Astrocyte (in vitro differentiated cells and primary cell): Measurements from ENCODE around the gene GDPD4. TPM values are rescaled to one million over a fixed set of nuclear protein-coding genes. Genes with fewer than 3 reads are reported as not detected.
A peak's percentile ranks its signal among the peaks of the same experiment; 100 is the strongest.

Experiments used
- DNase-seq: peaks from one replicate; pipeline ENCODE4 v3.0.0-alpha.2; 2010; ENCODE audit warnings: low read depth
- FAIRE-seq: peaks from 2 replicates; lab custom pipeline; 2011; peaks lifted over from hg19 to GRCh38; lab: Jason Lieb, UNC
- H2AFZ ChIP-seq: 2 replicates; pipeline ENCODE4 v1.6.0; 2012; ENCODE audit warnings: low read depth, low read length, inconsistent platforms
- H3K27ac ChIP-seq: 2 replicates; pipeline ENCODE4 v1.5.1; 2011; ENCODE audit warnings: low read depth, low read length, inconsistent platforms
- H3K27me3 ChIP-seq: 2 replicates; pipeline ENCODE4 v1.6.0; 2011; ENCODE audit warnings: low read length, inconsistent platforms; ENCODE audit not compliant: insufficient read depth
- H3K36me3 ChIP-seq: 2 replicates; pipeline ENCODE4 v1.5.1; 2011; ENCODE audit warnings: low read length, inconsistent platforms; ENCODE audit not compliant: insufficient read depth
- H3K4me1 ChIP-seq: 2 replicates; pipeline ENCODE4 v1.5.1; 2011; ENCODE audit warnings: low read length, inconsistent platforms; ENCODE audit not compliant: insufficient read depth
- H3K4me2 ChIP-seq: 2 replicates; pipeline ENCODE4 v1.6.0; 2012; ENCODE audit warnings: low read length, inconsistent platforms
- H3K4me3 ChIP-seq: 2 replicates; pipeline ENCODE4 v1.5.1; 2011; ENCODE audit warnings: low read depth, mild to moderate bottlenecking, low read length, inconsistent platforms; ENCODE audit not compliant: insufficient read depth
- H3K79me2 ChIP-seq: 2 replicates; pipeline ENCODE4 v1.6.0; 2012; ENCODE audit warnings: mild to moderate bottlenecking, low read length, inconsistent platforms; ENCODE audit not compliant: insufficient read depth
- H3K9ac ChIP-seq: 2 replicates; pipeline ENCODE4 v1.6.0; 2012; ENCODE audit warnings: mild to moderate bottlenecking, low read length, inconsistent platforms
- H3K9me3 ChIP-seq: 2 replicates; pipeline ENCODE4 v1.5.1; 2012; ENCODE audit warnings: low read depth, mild to moderate bottlenecking, low read length, inconsistent platforms; ENCODE audit not compliant: insufficient read depth
- H4K20me1 ChIP-seq: 2 replicates; pipeline ENCODE4 v1.6.0; 2012; ENCODE audit warnings: low read length, inconsistent platforms; ENCODE audit not compliant: insufficient read depth
- H3K27ac Mint-ChIP-seq: one replicate; pipeline ENCODE4 v1.8.0; 2021; ENCODE audit warnings: mild to moderate bottlenecking, mixed read lengths; ENCODE audit not compliant: unreplicated experiment
- H3K27me3 Mint-ChIP-seq: one replicate; pipeline ENCODE4 v1.8.0; 2021; ENCODE audit warnings: low read depth, mixed read lengths; ENCODE audit not compliant: unreplicated experiment
- H3K36me3 Mint-ChIP-seq: one replicate; pipeline ENCODE4 v1.8.0; 2021; ENCODE audit warnings: low read depth, mixed read lengths; ENCODE audit not compliant: unreplicated experiment
- H3K4me1 Mint-ChIP-seq: one replicate; pipeline ENCODE4 v1.8.0; 2021; ENCODE audit warnings: low read depth, mixed read lengths; ENCODE audit not compliant: unreplicated experiment
- H3K4me3 Mint-ChIP-seq: one replicate; pipeline ENCODE4 v1.8.0; 2021; ENCODE audit warnings: mild to moderate bottlenecking, moderate library complexity, mixed read lengths; ENCODE audit not compliant: unreplicated experiment
- H3K9me3 Mint-ChIP-seq: one replicate; pipeline ENCODE4 v1.8.0; 2021; ENCODE audit warnings: mild to moderate bottlenecking, mixed read lengths; ENCODE audit not compliant: unreplicated experiment
- EZH2 ChIP-seq: IDR thresholded peaks from 2 replicates; pipeline ENCODE4 v1.6.1; 2012; ENCODE audit warnings: mild to moderate bottlenecking, low read length, inconsistent platforms; ENCODE audit not compliant: insufficient read depth
- total RNA-seq: library from RNA; stranded (reverse); gene quantifications from 2 replicates; pipeline ENCODE4 v1.2.1, GENCODE V29; 2021
- TF ChIP-seq, protein P1 (sequence below): IDR thresholded peaks from 2 replicates; pipeline ENCODE4 v1.5.1; 2011; ENCODE audit warnings: low read depth, mild to moderate bottlenecking, inconsistent platforms, low read length, moderate library complexity; ENCODE audit not compliant: insufficient read depth

GDPD4 gene
- total RNA-seq, 1 donor from 2014 or later = not detected

GRCh38 chr11:77262803-77263202, 38.7 kb downstream of the GDPD4 start:
- no peak overlapping the region for H3K27ac ChIP-seq
- Mint-ChIP-seq H3K27ac (no peak overlapping the region), H3K27me3 (no peaks in the 10 kb centered on the region), H3K9me3 (peaks cover 14% of the 10 kb centered on the region), H3K4me1 (peaks cover 10% of the 10 kb centered on the region), H3K36me3 (no peaks in the 10 kb centered on the region), H3K4me3 (no peak overlapping the region)
- no peaks in the 10 kb centered on the region for H3K27me3 ChIP-seq
- H3K9ac ChIP-seq = no peak overlapping the region
- no peak overlapping the region for H2AFZ ChIP-seq
- TF ChIP-seq, protein P1, sequence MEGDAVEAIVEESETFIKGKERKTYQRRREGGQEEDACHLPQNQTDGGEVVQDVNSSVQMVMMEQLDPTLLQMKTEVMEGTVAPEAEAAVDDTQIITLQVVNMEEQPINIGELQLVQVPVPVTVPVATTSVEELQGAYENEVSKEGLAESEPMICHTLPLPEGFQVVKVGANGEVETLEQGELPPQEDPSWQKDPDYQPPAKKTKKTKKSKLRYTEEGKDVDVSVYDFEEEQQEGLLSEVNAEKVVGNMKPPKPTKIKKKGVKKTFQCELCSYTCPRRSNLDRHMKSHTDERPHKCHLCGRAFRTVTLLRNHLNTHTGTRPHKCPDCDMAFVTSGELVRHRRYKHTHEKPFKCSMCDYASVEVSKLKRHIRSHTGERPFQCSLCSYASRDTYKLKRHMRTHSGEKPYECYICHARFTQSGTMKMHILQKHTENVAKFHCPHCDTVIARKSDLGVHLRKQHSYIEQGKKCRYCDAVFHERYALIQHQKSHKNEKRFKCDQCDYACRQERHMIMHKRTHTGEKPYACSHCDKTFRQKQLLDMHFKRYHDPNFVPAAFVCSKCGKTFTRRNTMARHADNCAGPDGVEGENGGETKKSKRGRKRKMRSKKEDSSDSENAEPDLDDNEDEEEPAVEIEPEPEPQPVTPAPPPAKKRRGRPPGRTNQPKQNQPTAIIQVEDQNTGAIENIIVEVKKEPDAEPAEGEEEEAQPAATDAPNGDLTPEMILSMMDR = no peak
- TF ChIP-seq EZH2 = no peak
- H4K20me1 ChIP-seq = no peaks in the 10 kb centered on the region
- DNase-seq (no peak), FAIRE-seq (no peak)
- H3K36me3 ChIP-seq = no peaks in the 10 kb centered on the region
- H3K79me2 ChIP-seq = no peaks in the 10 kb centered on the region
- H3K9me3 ChIP-seq = peaks cover 6% of the 10 kb centered on the region
- H3K4me1 ChIP-seq = no peaks in the 10 kb centered on the region
- no peak overlapping the region for H3K4me3 ChIP-seq
- no peak overlapping the region for H3K4me2 ChIP-seq

DNA sequence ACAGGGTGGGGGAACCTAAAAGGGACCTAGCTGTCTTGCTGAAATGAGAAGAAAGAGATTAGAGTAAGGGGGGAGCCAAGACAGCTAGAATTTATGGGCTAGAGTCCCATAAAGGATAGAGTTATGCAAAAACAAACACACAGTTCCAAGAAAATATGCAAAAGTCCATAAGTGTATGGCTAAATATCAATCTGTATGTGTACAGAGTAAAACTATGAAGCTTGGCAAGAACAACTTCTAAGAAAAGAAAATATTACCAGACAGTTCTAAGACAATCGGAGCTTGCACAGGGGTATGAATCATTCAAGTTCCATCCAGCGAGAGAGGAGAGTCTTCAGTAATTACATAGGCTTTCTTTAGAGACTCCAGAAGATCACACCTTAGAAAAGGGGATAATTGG, 41.8 kb downstream of the GDPD4 start:
- FAIRE-seq (no peak), DNase-seq (peak; percentile 65)
- Histone ChIP-seq H3K79me2 (no peaks in the 10 kb centered on the region), H4K20me1 (no peaks in the 10 kb centered on the region), H3K27ac (no peak overlapping the region), H3K4me2 (no peak overlapping the region), H2AFZ (no peak overlapping the region), H3K36me3 (no peaks in the 10 kb centered on the region), H3K27me3 (no peaks in the 10 kb centered on the region), H3K9ac (no peak overlapping the region), H3K4me3 (no peak overlapping the region), H3K4me1 (no peaks in the 10 kb centered on the region), H3K9me3 (peaks cover 6% of the 10 kb centered on the region)
- H3K27me3 Mint-ChIP-seq = no peaks in the 10 kb centered on the region
- no peaks in the 10 kb centered on the region for H3K36me3 Mint-ChIP-seq
- peaks cover 6% of the 10 kb centered on the region for H3K4me1 Mint-ChIP-seq
- no peak overlapping the region for H3K4me3 Mint-ChIP-seq
- peaks cover 16% of the 10 kb centered on the region for H3K9me3 Mint-ChIP-seq
- TF ChIP-seq, protein P1 = no peak
- TF ChIP-seq EZH2 = no peak
- no peak overlapping the region for H3K27ac Mint-ChIP-seq

DNA sequence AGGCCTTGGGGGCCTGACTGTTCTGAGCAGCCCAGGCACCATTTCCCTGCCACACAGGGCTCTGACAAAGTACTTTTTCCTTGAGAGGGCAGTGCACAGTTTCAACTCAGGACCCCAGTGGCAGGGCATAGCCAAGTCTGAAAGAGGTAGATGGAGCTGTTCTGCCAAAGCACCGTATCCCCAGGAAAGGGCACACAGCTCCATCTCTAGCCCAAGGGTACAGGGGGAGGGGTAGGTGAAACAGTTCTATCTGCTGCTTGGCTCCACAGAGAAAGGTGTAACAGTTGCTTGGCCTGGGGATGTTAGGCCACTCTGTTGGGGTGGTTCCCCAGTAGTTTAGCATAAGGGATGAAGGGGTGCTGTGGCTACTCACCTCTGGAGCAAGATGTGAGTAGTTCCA, 47.8 kb downstream of the GDPD4 start:
- Histone ChIP-seq H3K9me3 (no peaks in the 10 kb centered on the region), H3K36me3 (no peaks in the 10 kb centered on the region), H3K27me3 (no peaks in the 10 kb centered on the region), H3K4me1 (no peaks in the 10 kb centered on the region), H3K9ac (no peak overlapping the region), H2AFZ (no peak overlapping the region), H4K20me1 (no peaks in the 10 kb centered on the region), H3K4me3 (no peak overlapping the region), H3K4me2 (no peak overlapping the region), H3K79me2 (no peaks in the 10 kb centered on the region), H3K27ac (no peak overlapping the region)
- Mint-ChIP-seq H3K27ac (no peak overlapping the region), H3K4me1 (peaks cover 16% of the 10 kb centered on the region), H3K9me3 (peaks cover 16% of the 10 kb centered on the region), H3K36me3 (peaks cover 2% of the 10 kb centered on the region), H3K27me3 (no peaks in the 10 kb centered on the region), H3K4me3 (no peak overlapping the region)
- FAIRE-seq = no peak
- no peak for TF ChIP-seq EZH2
- TF ChIP-seq, protein P1 = no peak
- DNase-seq = no peak
